SK-N-SH (cell line): ENCODE measurements around the gene GPN2.

Experiments
- CTCF ChIP-seq: fragments of 200-600 bp; sonication (generic); IDR thresholded peaks from 2 replicates; pipeline ENCODE4 v1.6.1; 2017; ENCODE audit warnings: antibody characterized with exemption, mild to moderate bottlenecking, moderate library complexity
- ELF1 ChIP-seq: IDR thresholded peaks from 2 replicates; pipeline ENCODE4 v1.4.0; 2012
- EP300 ChIP-seq, 2 experiments: IDR thresholded peaks; 2 replicates each; pipeline versions ENCODE4 v1.4.0 to v1.6.1; 2012; ENCODE audit warnings: borderline replicate concordance in 1 of 2, low read depth in 1 of 2, low read length in 1 of 2
- EZH2phosphoT487 ChIP-seq: fragments of 200-600 bp; sonication (generic); IDR thresholded peaks from 2 replicates; pipeline ENCODE4 v1.6.1; 2017; ENCODE audit warnings: low read depth, mixed run types, mild to moderate bottlenecking, antibody characterized with exemption, moderate library complexity, borderline replicate concordance
- FOXJ3 ChIP-seq: sonication (generic); formaldehyde crosslinking; IDR thresholded peaks from 2 replicates; pipeline ENCODE4 v1.5.1; 2020; ENCODE audit warnings: mild to moderate bottlenecking, missing genetic modification reagents
- GABPA ChIP-seq: IDR thresholded peaks from 2 replicates; pipeline ENCODE4 v1.4.0; 2012; ENCODE audit warnings: low read depth, mild to moderate bottlenecking
- MEF2A ChIP-seq: IDR thresholded peaks from 2 replicates; pipeline ENCODE4 v1.4.0; 2012; ENCODE audit warnings: low read depth, borderline replicate concordance
- MXI1 ChIP-seq: IDR thresholded peaks from 2 replicates; pipeline ENCODE4 v1.6.1; 2012; ENCODE audit warnings: mild to moderate bottlenecking, low read depth, low read length, improper control_type of control experiment
- POLR2AphosphoS5 ChIP-seq: IDR thresholded peaks from 2 replicates; pipeline ENCODE4 v1.6.1; 2012; ENCODE audit warnings: low read depth, low read length
- RAD21 ChIP-seq: IDR thresholded peaks from 2 replicates; pipeline ENCODE4 v1.6.1; 2012; ENCODE audit warnings: mild to moderate bottlenecking, low read length
- RCOR1 ChIP-seq: fragments of 150-350 bp; IDR thresholded peaks from 2 replicates; pipeline ENCODE4 v1.6.1; 2017; ENCODE audit warnings: antibody characterized with exemption, low read length
- REST ChIP-seq: IDR thresholded peaks from 2 replicates; pipeline ENCODE4 v1.6.1; 2012; ENCODE audit warnings: mild to moderate bottlenecking, low read depth, low read length, moderate library complexity
- TCF12 ChIP-seq: IDR thresholded peaks from 2 replicates; pipeline ENCODE4 v1.4.0; 2012

DNA sequence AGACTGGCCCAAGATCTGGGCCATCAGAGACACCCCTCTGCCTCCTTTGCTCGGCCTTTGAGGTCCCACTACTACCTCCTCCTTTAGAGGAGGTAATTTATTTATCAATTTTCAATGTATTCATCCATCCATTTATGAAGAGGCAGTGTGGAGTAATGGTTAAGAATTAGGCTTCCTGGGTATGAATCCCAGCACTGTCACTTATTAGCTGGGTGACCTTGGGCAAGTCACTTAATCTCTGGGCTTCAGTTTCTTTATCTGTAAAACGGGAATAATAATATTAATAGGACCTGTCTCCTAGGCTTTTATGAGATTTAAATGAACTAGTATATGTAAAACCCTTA, 22.0 kb upstream of the GPN2 start:
- TF ChIP-seq CTCF (no peak), ELF1 (no peak), RCOR1 (no peak), EZH2phosphoT487 (no peak), GABPA (no peak), MEF2A (no peak), EP300 (IDR thresholded peaks at IDR 0.05; ENCODE audit: borderline replicate concordance in 1 of 2, low read depth in 1 of 2, low read length in 1 of 2) (no peak), REST (no peak), RAD21 (no peak), MXI1 (no peak), FOXJ3 (no peak), POLR2AphosphoS5 (no peak), TCF12 (no peak)
